NT2/D1 (cell line): ENCODE data around the gene WDR70.

ENCODE experiments used
- DNase-seq: peaks from one replicate; pipeline ENCODE4 v3.0.0-alpha.2; 2011; ENCODE audit warnings: low read depth, low spot score
- H3K27me3 ChIP-seq: 2 replicates; pipeline ENCODE4 v1.6.0; 2011; ENCODE audit warnings: mild to moderate bottlenecking; ENCODE audit not compliant: insufficient read length, insufficient read depth
- H3K36me3 ChIP-seq: 2 replicates; pipeline ENCODE4 v1.6.1; 2011; ENCODE audit warnings: mild to moderate bottlenecking, low read length, mixed read lengths; ENCODE audit not compliant: insufficient read depth, insufficient read length
- H3K4me1 ChIP-seq: 2 replicates; pipeline ENCODE4 v1.5.1; 2011; ENCODE audit not compliant: insufficient read depth, insufficient read length
- H3K4me3 ChIP-seq: 2 replicates; pipeline ENCODE4 v1.5.1; 2011; ENCODE audit warnings: low read depth; ENCODE audit not compliant: insufficient read length
- H3K9ac ChIP-seq: 2 replicates; pipeline ENCODE4 v1.6.0; 2011; ENCODE audit warnings: low read depth; ENCODE audit not compliant: insufficient read length
- H3K9me3 ChIP-seq: 2 replicates; pipeline ENCODE4 v1.5.1; 2011; ENCODE audit warnings: mild to moderate bottlenecking, low read length; ENCODE audit not compliant: insufficient read depth
- SUZ12 ChIP-seq: IDR thresholded peaks from 2 replicates; pipeline ENCODE4 v1.6.1; 2011; ENCODE audit not compliant: insufficient read length, insufficient read depth; ENCODE audit errors: extremely low read depth
- YY1 ChIP-seq: IDR thresholded peaks from 2 replicates; pipeline ENCODE4 v1.6.1; 2011; ENCODE audit not compliant: insufficient read length, insufficient read depth
- ZNF274 ChIP-seq: IDR thresholded peaks from 2 replicates; pipeline ENCODE4 v1.6.1; 2011; ENCODE audit warnings: mild to moderate bottlenecking, low read depth, low read length

WDR70 gene

DNA sequence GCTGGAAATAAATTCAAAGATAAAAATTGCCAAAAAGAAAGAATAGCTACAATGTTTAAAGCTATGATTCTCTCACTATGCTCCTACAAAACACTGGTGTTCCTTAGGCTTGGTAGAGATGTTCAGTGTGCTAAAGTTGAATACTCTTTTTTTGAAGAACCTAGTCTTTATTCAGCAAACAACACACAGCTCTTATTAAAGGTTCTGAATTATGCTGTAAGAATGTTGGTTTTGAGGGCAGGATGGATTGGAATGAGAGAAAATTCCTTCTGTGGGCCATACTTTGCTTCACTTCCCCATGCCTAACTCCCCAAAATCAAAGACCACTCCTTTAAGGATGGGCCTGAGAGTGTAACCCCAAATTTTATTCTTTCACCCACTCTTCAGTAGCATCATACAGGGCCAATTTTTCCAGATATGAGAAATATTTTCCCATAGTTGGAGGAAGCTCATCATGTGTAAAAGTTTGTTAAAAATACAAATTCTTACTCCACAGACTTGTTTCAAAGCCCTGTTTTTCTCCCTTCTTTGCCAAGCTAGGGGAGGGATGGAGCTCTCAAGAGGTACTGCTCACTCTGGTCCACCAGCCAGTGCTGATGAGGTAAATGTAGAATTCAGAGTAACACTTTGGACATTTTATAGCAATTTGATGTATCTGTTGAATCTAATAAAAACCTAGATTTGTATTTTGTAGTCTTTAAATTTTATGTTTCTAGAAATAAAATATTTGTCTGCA, 361.4 kb downstream of the WDR70 start:
- Histone ChIP-seq H3K9ac (no peak overlapping the region), H3K36me3 (no peaks in the 10 kb centered on the region), H3K4me1 (no peaks in the 10 kb centered on the region), H3K4me3 (no peak overlapping the region), H3K9me3 (no peaks in the 10 kb centered on the region), H3K27me3 (no peaks in the 10 kb centered on the region)
- TF ChIP-seq YY1: no peak
- no peak for TF ChIP-seq SUZ12
- no peak for TF ChIP-seq ZNF274
- no peak for DNase-seq

DNA sequence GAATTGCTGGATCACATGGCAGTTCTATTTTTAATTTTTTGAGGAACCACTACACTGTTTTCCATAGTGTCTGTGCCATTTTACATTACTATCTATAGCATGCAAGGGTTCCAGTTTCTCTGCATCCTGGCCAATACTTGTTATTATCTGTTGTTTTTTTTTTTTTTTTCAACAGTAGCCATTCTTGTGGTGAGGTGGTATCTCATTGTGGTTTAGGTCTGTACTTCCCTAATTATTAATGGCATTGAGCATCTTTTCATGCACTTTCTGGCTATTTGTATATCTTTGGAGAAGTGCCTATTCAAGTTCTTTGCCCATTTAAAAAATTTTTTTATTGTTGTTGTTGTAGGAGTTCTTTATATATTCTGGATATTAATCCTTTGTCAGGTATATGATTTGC, 363.0 kb downstream of the WDR70 start:
- no peaks in the 10 kb centered on the region for H3K36me3 ChIP-seq

DNA sequence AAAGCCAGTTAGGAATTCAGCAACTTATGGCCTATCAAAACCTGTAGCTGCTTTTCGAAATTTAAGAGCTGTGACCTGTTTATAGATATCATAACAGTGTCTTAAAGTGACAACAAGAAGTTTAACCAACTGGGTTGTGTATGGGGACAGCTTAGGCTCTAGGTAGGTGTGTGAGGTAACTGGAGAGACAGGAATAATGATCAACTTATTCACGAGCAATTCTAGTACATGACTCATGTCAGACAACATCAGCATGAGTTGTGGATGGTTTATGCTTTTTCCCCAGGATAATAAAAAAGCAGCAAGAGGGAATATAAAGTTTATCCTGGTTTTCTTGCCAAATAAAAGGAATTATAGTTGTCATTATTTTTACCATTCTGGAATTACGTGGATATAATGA, 372.1 kb downstream of the WDR70 start:
- H3K9me3 ChIP-seq: no peaks in the 10 kb centered on the region
- H3K4me3 ChIP-seq: no peak overlapping the region
- no peak overlapping the region for H3K9ac ChIP-seq
- no peak for TF ChIP-seq YY1
- TF ChIP-seq SUZ12: no peak
- TF ChIP-seq ZNF274: no peak
- no peaks in the 10 kb centered on the region for H3K4me1 ChIP-seq
- no peaks in the 10 kb centered on the region for H3K27me3 ChIP-seq
- H3K36me3 ChIP-seq: no peaks in the 10 kb centered on the region
- no peak for DNase-seq

More for the DNA sequence above, 363.0 kb downstream of the WDR70 start:
- no peak overlapping the region for H3K4me3 ChIP-seq
- H3K9ac ChIP-seq: no peak overlapping the region
- no peaks in the 10 kb centered on the region for H3K9me3 ChIP-seq
- no peak for DNase-seq
- no peaks in the 10 kb centered on the region for H3K27me3 ChIP-seq
- no peaks in the 10 kb centered on the region for H3K4me1 ChIP-seq
- TF ChIP-seq YY1: no peak
- no peak for TF ChIP-seq SUZ12
- TF ChIP-seq ZNF274: no peak

DNA sequence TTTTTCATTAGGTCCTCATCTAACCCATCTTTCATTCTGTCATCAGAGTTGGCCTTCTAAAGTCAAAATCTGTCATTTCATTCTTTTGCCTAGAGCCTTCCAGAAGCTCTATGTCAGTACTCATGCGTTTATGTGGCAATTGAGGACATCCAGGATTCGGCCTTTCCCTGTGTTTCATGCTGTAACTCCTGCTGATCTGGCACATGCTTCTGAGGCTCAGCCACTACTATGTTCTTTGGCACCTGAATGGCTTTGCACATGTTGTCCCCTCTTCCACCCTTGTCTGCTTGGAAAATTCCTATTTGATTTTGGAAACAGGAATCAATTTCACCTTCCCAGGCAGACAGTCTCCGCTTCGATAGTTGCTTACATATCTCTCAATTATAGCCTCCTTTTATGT, 375.9 kb downstream of the WDR70 start:
- Histone ChIP-seq H3K4me1 (no peaks in the 10 kb centered on the region), H3K9me3 (no peaks in the 10 kb centered on the region), H3K9ac (no peak overlapping the region), H3K4me3 (no peak overlapping the region), H3K36me3 (no peaks in the 10 kb centered on the region), H3K27me3 (no peaks in the 10 kb centered on the region)
- TF ChIP-seq YY1 (no peak), SUZ12 (no peak), ZNF274 (no peak)
- no peak for DNase-seq

DNA sequence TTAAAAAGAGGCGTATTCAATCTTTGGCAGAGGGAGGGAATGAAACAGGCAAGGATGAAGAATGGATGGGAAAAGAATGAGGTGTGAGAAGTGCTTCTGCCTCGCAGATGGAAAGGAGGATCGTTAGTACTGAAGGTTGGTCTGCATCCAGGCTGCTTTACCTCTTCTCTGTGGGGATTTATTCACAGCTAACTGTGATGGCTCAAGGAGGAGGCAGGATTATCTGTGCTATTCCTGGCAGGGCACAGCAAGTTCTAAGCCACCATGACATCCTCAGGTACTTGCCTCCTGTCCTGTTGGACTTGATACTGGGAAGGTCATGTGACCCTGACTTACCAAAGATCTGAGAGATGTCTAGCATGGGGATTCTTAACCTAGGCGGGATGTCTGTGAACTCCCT, 376.5 kb downstream of the WDR70 start:
- no peak for DNase-seq
- no peaks in the 10 kb centered on the region for H3K4me1 ChIP-seq
- no peaks in the 10 kb centered on the region for H3K9me3 ChIP-seq
- H3K9ac ChIP-seq: no peak overlapping the region
- H3K4me3 ChIP-seq: no peak overlapping the region
- H3K27me3 ChIP-seq: no peaks in the 10 kb centered on the region
- no peaks in the 10 kb centered on the region for H3K36me3 ChIP-seq
- TF ChIP-seq SUZ12 (no peak), ZNF274 (no peak), YY1 (no peak)

DNA sequence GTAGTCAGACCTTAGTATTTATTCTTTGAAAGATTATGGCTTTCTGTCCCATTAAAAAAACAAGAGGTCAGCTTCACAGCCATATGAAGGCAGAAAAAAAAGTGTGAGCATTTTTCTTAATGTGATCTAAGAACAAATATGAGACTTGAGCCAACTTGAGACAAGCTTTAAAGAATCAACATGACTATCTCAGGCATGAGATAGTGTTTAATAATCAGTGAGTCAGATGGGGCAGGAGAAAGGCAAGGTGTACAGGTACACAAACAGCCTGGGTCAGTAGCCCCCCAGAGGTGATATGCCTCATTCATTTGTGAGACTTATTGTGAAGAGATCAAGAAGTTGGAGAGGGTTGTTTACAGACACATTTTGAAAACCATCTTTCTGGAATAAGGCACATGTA, 377.1 kb downstream of the WDR70 start:
- Histone ChIP-seq H3K27me3 (no peaks in the 10 kb centered on the region), H3K4me3 (no peak overlapping the region), H3K36me3 (no peaks in the 10 kb centered on the region), H3K9me3 (no peaks in the 10 kb centered on the region), H3K4me1 (no peaks in the 10 kb centered on the region), H3K9ac (no peak overlapping the region)
- no peak for DNase-seq
- no peak for TF ChIP-seq ZNF274
- no peak for TF ChIP-seq YY1
- TF ChIP-seq SUZ12: no peak

DNA sequence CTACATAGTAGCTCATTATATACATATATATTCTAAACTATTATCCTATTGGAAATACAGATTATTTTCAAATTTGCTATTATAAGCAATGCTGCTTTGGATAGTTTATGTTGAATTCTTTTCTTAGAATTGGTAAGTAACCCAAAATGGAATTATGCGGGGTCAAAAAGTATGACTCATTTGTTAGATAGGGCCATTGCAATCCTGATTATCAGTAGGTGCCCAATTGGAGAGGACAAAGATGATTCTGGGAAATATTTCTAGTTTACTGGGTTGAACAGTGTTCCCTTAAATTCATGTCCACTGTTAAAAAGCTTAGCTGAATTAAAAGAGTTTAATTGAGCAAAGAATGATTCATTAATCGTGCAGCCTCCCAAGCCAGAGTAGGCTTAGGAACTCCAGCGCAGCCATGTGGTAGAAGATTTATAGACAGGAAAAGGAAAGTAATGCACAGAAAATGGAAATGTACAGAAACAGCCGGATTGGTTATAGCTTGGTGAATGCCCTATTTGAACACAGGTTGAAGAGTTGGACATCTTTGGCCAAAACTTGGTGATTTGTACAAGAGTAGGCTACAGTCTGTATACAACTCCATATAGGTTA, 379.0 kb downstream of the WDR70 start:
- DNase-seq: no peak

More for the DNA sequence above, 379.0 kb downstream of the WDR70 start:
- no peaks in the 10 kb centered on the region for H3K27me3 ChIP-seq
- no peak overlapping the region for H3K9ac ChIP-seq
- H3K4me3 ChIP-seq: no peak overlapping the region
- TF ChIP-seq SUZ12 (no peak), YY1 (no peak), ZNF274 (no peak)
- no peaks in the 10 kb centered on the region for H3K9me3 ChIP-seq
- no peaks in the 10 kb centered on the region for H3K4me1 ChIP-seq
- no peaks in the 10 kb centered on the region for H3K36me3 ChIP-seq
